ENCODE measurements around the gene LIPT2. TPM values are rescaled to one million over a fixed set of nuclear protein-coding genes. Genes with fewer than 3 reads are reported as not detected.

Gene LIPT2
- total and polyA plus RNA-seq, 4 donors: 2.3 to 7.9 (median 5.9) TPM

DNA sequence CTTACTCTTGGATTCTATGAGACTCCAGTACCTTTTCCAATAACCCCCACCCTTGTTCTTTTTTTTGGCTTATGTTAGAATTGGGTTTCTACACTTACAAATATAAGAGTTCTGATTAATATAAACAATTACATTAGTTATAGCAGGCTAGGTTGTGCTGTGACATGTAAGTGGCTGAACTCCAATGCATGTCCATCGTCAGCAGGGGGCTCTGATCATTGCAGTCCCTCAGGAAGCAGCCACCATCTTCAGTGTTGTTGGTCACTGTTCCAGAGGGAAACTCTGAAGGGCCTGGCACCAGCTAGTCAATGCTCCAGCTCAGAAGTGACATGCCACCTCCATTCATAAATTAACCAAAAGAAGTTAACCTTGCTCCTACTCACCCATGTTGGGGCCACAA, 5.6 kb downstream of the LIPT2 start:
- no peak overlapping the region for H3K9ac ChIP-seq (ENCODE audit: low read depth in 1 of 2, low read length in 2 of 2)
- H3K4me1 ChIP-seq (ENCODE audit: control insufficient read depth in 4 of 4, insufficient read depth in 4 of 4, low read length in 3 of 4): peaks cover 0 to 5% (median 3%) of the 10 kb centered on the region in 4 donors
- H3K36me3 ChIP-seq (ENCODE audit: control insufficient read depth in 4 of 4, insufficient read depth in 3 of 4, low read depth in 1 of 4, low read length in 3 of 4): peaks cover 0 to 3% (median 0%) of the 10 kb centered on the region in 4 donors
- no peak overlapping the region for H3K4me3 ChIP-seq (ENCODE audit: low read depth in 1 of 3, low read length in 3 of 3)
- TF ChIP-seq, protein P1, sequence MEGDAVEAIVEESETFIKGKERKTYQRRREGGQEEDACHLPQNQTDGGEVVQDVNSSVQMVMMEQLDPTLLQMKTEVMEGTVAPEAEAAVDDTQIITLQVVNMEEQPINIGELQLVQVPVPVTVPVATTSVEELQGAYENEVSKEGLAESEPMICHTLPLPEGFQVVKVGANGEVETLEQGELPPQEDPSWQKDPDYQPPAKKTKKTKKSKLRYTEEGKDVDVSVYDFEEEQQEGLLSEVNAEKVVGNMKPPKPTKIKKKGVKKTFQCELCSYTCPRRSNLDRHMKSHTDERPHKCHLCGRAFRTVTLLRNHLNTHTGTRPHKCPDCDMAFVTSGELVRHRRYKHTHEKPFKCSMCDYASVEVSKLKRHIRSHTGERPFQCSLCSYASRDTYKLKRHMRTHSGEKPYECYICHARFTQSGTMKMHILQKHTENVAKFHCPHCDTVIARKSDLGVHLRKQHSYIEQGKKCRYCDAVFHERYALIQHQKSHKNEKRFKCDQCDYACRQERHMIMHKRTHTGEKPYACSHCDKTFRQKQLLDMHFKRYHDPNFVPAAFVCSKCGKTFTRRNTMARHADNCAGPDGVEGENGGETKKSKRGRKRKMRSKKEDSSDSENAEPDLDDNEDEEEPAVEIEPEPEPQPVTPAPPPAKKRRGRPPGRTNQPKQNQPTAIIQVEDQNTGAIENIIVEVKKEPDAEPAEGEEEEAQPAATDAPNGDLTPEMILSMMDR (IDR thresholded peaks at IDR 0.05; ENCODE audit: low read depth, low read length, missing input control): peak; percentile 21
- TF ChIP-seq RAD21 (IDR thresholded peaks at IDR 0.05) (peak; percentile 36 to 70), RXRA (IDR thresholded peaks at IDR 0.05) (no peak)
- DNase-seq (ENCODE audit: low spot score): no peak
- no peaks in the 10 kb centered on the region for H3K27me3 ChIP-seq (ENCODE audit: control insufficient read depth in 4 of 4, insufficient read depth in 4 of 4, low read length in 3 of 4)
- 85% methylated on average over 1 of the region's 1 CpG for WGBS
- no peak overlapping the region for H3K27ac ChIP-seq (ENCODE audit: low read depth in 1 of 2, low read length in 2 of 2)
- H3K9me3 ChIP-seq (ENCODE audit: control insufficient read depth in 4 of 4, low read length in 3 of 4): no peaks in the 10 kb centered on the region

DNA sequence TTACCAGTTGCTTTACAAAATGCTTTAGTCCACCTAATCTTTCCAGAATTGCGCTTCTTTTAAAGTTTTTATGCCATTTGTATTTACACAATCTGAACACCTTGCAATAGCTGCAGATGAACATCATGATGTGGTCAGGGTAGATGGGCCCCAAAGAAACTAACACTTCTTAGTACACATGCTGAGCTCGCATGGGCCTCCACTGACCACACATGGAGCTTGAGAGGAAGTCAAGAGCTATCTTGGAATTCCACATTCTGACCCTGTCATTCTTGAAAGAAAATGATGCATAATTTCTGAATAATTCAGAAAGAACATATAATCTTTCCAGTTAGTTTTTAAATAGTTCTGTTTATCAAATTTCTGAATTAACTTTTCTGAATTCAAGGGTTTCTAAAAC, 7.7 kb downstream of the LIPT2 start:
- H3K27ac ChIP-seq (ENCODE audit: low read depth in 1 of 2, low read length in 2 of 2): no peak overlapping the region

DNA sequence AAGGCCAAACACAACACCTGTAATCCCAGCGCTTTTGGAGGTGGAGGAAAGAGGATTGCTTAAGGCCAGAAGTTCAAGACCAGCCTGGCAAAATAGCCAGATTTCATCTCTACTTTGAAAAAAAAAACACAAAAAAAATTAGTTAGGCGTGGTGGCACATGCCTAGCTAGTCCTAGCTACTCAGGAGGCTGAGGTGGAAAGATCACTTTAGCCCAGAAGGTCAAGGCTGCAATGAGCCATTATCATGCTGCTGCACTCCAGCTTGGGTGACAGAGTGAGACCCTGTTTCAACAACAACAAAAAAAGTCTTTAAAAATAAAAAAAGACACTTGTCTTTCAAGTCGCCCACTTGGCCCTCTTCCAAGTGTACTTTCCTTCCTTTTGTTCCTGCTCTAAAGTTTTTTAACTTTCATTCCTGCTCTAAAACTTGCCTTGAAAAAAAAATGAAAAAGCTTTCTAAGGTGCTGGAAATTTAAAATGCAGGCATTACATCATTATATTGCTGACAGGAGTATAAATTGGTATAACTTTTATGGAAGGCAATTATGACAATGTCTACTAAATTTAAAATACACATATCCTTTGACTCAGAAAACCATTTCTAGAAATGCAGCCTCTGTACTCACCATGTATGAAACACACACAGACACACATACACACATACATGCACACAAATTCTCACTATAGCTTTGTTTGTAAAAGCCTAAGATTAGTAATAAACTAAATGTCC, 12.7 kb downstream of the LIPT2 start:
- Histone ChIP-seq H3K9ac (ENCODE audit: low read depth in 1 of 2, low read length in 2 of 2) (no peak overlapping the region), H3K36me3 (ENCODE audit: control insufficient read depth in 4 of 4, insufficient read depth in 3 of 4, low read depth in 1 of 4, low read length in 3 of 4) (no peaks in the 10 kb centered on the region), H3K4me3 (ENCODE audit: low read depth in 1 of 3, low read length in 3 of 3) (no peak overlapping the region), H3K4me1 (ENCODE audit: control insufficient read depth in 4 of 4, insufficient read depth in 4 of 4, low read length in 3 of 4) (peaks cover 0 to 2% (median 0%) of the 10 kb centered on the region in 4 donors), H3K9me3 (ENCODE audit: control insufficient read depth in 4 of 4, low read length in 3 of 4) (no peaks in the 10 kb centered on the region), H3K27me3 (ENCODE audit: control insufficient read depth in 4 of 4, insufficient read depth in 4 of 4, low read length in 3 of 4) (no peaks in the 10 kb centered on the region), H3K27ac (ENCODE audit: low read depth in 1 of 2, low read length in 2 of 2) (no peak overlapping the region)
- DNase-seq (ENCODE audit: low spot score): no peak
- TF ChIP-seq NR2F2 (IDR thresholded peaks at IDR 0.05) (no peak), FOXA2 (IDR thresholded peaks at IDR 0.05) (no peak), FOXA1 (IDR thresholded peaks at IDR 0.05) (no peak), RAD21 (IDR thresholded peaks at IDR 0.05) (no peak), HNF4G (IDR thresholded peaks at IDR 0.05) (no peak)
- TF ChIP-seq, protein P1 (IDR thresholded peaks at IDR 0.05; ENCODE audit: low read depth, low read length, missing input control): no peak
- TF ChIP-seq, protein P2, sequence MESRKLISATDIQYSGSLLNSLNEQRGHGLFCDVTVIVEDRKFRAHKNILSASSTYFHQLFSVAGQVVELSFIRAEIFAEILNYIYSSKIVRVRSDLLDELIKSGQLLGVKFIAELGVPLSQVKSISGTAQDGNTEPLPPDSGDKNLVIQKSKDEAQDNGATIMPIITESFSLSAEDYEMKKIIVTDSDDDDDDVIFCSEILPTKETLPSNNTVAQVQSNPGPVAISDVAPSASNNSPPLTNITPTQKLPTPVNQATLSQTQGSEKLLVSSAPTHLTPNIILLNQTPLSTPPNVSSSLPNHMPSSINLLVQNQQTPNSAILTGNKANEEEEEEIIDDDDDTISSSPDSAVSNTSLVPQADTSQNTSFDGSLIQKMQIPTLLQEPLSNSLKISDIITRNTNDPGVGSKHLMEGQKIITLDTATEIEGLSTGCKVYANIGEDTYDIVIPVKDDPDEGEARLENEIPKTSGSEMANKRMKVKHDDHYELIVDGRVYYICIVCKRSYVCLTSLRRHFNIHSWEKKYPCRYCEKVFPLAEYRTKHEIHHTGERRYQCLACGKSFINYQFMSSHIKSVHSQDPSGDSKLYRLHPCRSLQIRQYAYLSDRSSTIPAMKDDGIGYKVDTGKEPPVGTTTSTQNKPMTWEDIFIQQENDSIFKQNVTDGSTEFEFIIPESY (IDR thresholded peaks at IDR 0.05): no peak
- TF ChIP-seq, protein P3, sequence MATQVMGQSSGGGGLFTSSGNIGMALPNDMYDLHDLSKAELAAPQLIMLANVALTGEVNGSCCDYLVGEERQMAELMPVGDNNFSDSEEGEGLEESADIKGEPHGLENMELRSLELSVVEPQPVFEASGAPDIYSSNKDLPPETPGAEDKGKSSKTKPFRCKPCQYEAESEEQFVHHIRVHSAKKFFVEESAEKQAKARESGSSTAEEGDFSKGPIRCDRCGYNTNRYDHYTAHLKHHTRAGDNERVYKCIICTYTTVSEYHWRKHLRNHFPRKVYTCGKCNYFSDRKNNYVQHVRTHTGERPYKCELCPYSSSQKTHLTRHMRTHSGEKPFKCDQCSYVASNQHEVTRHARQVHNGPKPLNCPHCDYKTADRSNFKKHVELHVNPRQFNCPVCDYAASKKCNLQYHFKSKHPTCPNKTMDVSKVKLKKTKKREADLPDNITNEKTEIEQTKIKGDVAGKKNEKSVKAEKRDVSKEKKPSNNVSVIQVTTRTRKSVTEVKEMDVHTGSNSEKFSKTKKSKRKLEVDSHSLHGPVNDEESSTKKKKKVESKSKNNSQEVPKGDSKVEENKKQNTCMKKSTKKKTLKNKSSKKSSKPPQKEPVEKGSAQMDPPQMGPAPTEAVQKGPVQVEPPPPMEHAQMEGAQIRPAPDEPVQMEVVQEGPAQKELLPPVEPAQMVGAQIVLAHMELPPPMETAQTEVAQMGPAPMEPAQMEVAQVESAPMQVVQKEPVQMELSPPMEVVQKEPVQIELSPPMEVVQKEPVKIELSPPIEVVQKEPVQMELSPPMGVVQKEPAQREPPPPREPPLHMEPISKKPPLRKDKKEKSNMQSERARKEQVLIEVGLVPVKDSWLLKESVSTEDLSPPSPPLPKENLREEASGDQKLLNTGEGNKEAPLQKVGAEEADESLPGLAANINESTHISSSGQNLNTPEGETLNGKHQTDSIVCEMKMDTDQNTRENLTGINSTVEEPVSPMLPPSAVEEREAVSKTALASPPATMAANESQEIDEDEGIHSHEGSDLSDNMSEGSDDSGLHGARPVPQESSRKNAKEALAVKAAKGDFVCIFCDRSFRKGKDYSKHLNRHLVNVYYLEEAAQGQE (IDR thresholded peaks at IDR 0.05): no peak
- TF ChIP-seq, protein P4, sequence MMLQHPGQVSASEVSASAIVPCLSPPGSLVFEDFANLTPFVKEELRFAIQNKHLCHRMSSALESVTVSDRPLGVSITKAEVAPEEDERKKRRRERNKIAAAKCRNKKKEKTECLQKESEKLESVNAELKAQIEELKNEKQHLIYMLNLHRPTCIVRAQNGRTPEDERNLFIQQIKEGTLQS (IDR thresholded peaks at IDR 0.05): no peak
- WGBS: 62% methylated on average over 3 of the region's 3 CpGs

More for the DNA sequence above, 7.7 kb downstream of the LIPT2 start:
- Histone ChIP-seq H3K4me1 (ENCODE audit: control insufficient read depth in 4 of 4, insufficient read depth in 4 of 4, low read length in 3 of 4) (no peaks in the 10 kb centered on the region), H3K36me3 (ENCODE audit: control insufficient read depth in 4 of 4, insufficient read depth in 3 of 4, low read depth in 1 of 4, low read length in 3 of 4) (peaks cover 0 to under 1% (median 0%) of the 10 kb centered on the region in 4 donors), H3K9ac (ENCODE audit: low read depth in 1 of 2, low read length in 2 of 2) (no peak overlapping the region), H3K4me3 (ENCODE audit: low read depth in 1 of 3, low read length in 3 of 3) (no peak overlapping the region), H3K27me3 (ENCODE audit: control insufficient read depth in 4 of 4, insufficient read depth in 4 of 4, low read length in 3 of 4) (no peaks in the 10 kb centered on the region), H3K9me3 (ENCODE audit: control insufficient read depth in 4 of 4, low read length in 3 of 4) (no peaks in the 10 kb centered on the region)
- no peak for DNase-seq (ENCODE audit: low spot score)
- TF ChIP-seq, protein P5, sequence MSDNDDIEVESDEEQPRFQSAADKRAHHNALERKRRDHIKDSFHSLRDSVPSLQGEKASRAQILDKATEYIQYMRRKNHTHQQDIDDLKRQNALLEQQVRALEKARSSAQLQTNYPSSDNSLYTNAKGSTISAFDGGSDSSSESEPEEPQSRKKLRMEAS (IDR thresholded peaks at IDR 0.05): no peak
- TF ChIP-seq HNF4A (conservative IDR thresholded peaks at IDR 0.05) (no peak), FOXA2 (IDR thresholded peaks at IDR 0.05) (no peak), JUND (IDR thresholded peaks at IDR 0.05) (no peak), TAF1 (conservative IDR thresholded peaks at IDR 0.05) (no peak), GABPA (IDR thresholded peaks at IDR 0.05 in 1 of 2, conservative IDR thresholded peaks at IDR 0.05 in 1 of 2) (no peak)
- WGBS: 96% methylated on average over 2 of the region's 2 CpGs
